ENCODE results near the gene SYMPK. TPM values are rescaled to one million over a fixed set of nuclear protein-coding genes. Genes with fewer than 3 reads are reported as not detected.

The SYMPK gene
- polyA plus RNA-seq, 1 of the 3 experiments (the other 2 are of a cell fraction) = 92.7 TPM

- H2AFZ ChIP-seq (ENCODE audit: low read depth) = peak overlapping the region; percentile 60; the same call in 1 of the 2 replicates
- H3K9ac ChIP-seq = peak overlapping the region; percentile 36; the same call in 1 of the 2 replicates
- CTCF ChIA-PET = interaction anchor here (1.3 to 2.9 kb wide), 3 partner anchors 11 to 73 kb away, joined by 4 to 14 read pairs (median 4); no protein-coding TSS in a partner anchor
- POLR2A ChIA-PET = interaction anchor here (0.6 kb wide), 1 partner anchor 40 kb away, joined by 4 read pairs; no protein-coding TSS in a partner anchor
- H3K79me2 ChIP-seq (ENCODE audit: insufficient read depth) = no peaks in the 10 kb centered on the region
- no peak for DNase-seq
- H3K9me2 ChIP-seq = no peaks in the 10 kb centered on the region
- WGBS (ENCODE audit: low lambda C conversion rate) = 46% methylated on average over 7 of the region's 7 CpGs
- H3K4me3 ChIP-seq (ENCODE audit: low read depth in 2 of 2, low read length in 1 of 2) = peak overlapping the region in 1 of 2 experiments; percentile 4; a peak in 1 of 4 replicates
- peaks cover 2 to 6% of the 10 kb centered on the region in 2 experiments for H3K36me3 ChIP-seq (replicated peaks in 1 of 2; ENCODE audit: control insufficient read depth in 1 of 2, insufficient read depth in 2 of 2, low read length in 1 of 2)
- no peaks in the 10 kb centered on the region for H3K27me3 ChIP-seq (ENCODE audit: insufficient read depth)
- H3F3A ChIP-seq (replicated peaks; ENCODE audit: insufficient read depth) = peaks cover 3% of the 10 kb centered on the region
- H3K4me2 ChIP-seq = peak overlapping the region; percentile 72
- no peaks in the 10 kb centered on the region for H4K20me1 ChIP-seq (ENCODE audit: insufficient read depth)
- peak overlapping the region in 1 of 2 experiments; percentile 67; a peak in 2 of 4 replicates for H3K27ac ChIP-seq (ENCODE audit: low read depth in 2 of 2, low read length in 1 of 2)
- peaks cover 0 to 10% of the 10 kb centered on the region in 2 experiments; a peak in 3 of 4 replicates for H3K4me1 ChIP-seq (ENCODE audit: control insufficient read depth in 1 of 2, insufficient read depth in 2 of 2, low read depth in 1 of 2, low read length in 1 of 2)
- no peaks in the 10 kb centered on the region for H3K9me3 ChIP-seq
- peak; percentile 83 for TF ChIP-seq TCF12 (IDR thresholded peaks at IDR 0.05)
- TF ChIP-seq FOSL2 (IDR thresholded peaks at IDR 0.05; ENCODE audit: borderline replicate concordance, low read depth) = peak; percentile 73; the same call in 1 of the 2 replicates
- TF ChIP-seq GABPA (IDR thresholded peaks at IDR 0.05; ENCODE audit: low read depth) = no peak
- peak; percentile 46; the same call in 1 of the 2 replicates for TF ChIP-seq MEF2A (IDR thresholded peaks at IDR 0.05; ENCODE audit: borderline replicate concordance, low read depth)
- peak; percentile 58; the same call in 1 of the 2 replicates for TF ChIP-seq RXRA (IDR thresholded peaks at IDR 0.05; ENCODE audit: borderline replicate concordance, low read depth)
- peak; percentile 70; the same call in 1 of the 2 replicates for TF ChIP-seq JUND (IDR thresholded peaks at IDR 0.05)
- no peak for TF ChIP-seq TEAD4 (IDR thresholded peaks at IDR 0.05; ENCODE audit: borderline replicate concordance, insufficient read depth)
- no peak for TF ChIP-seq IRF3 (IDR thresholded peaks at IDR 0.05; ENCODE audit: low read depth, low read length)
- TF ChIP-seq MAX (IDR thresholded peaks at IDR 0.05; ENCODE audit: low read depth) = peak; percentile 56; the same call in 1 of the 2 replicates
- peak; percentile 58; the same call in 1 of the 2 replicates for TF ChIP-seq PBX3 (IDR thresholded peaks at IDR 0.05)
Measured at GRCh38 chr19:45809643-45810159, 53.2 kb downstream of the SYMPK start.

GRCh38 chr19:45805719-45806118, 57.2 kb downstream of the SYMPK start:
- ChIA-PET CTCF (interaction anchor here (0.8 to 3.3 kb wide), 2 partner anchors 11 to 44 kb away, joined by 3 to 26 read pairs; no protein-coding TSS in a partner anchor), POLR2A (interaction anchor here (2.1 kb wide), 1 partner anchor 11 kb away, joined by 6 read pairs; no protein-coding TSS in a partner anchor)
- TF ChIP-seq JUND (IDR thresholded peaks at IDR 0.05) (no peak), GABPA (IDR thresholded peaks at IDR 0.05; ENCODE audit: low read depth) (no peak), TAF1 (IDR thresholded peaks at IDR 0.05; ENCODE audit: borderline replicate concordance, low read depth, low read length) (no peak), RCOR1 (IDR thresholded peaks at IDR 0.05; ENCODE audit: low read length) (no peak), IRF3 (IDR thresholded peaks at IDR 0.05; ENCODE audit: low read depth, low read length) (no peak), FOSL2 (IDR thresholded peaks at IDR 0.05; ENCODE audit: borderline replicate concordance, low read depth) (no peak), FOXM1 (IDR thresholded peaks at IDR 0.05; ENCODE audit: low read depth) (no peak), CHD2 (IDR thresholded peaks at IDR 0.05; ENCODE audit: low read length, partially characterized antibody) (no peak), ZBTB33 (IDR thresholded peaks at IDR 0.05; ENCODE audit: borderline replicate concordance, low read depth) (no peak), FOXJ3 (CRISPR knock-in tag; IDR thresholded peaks at IDR 0.05) (no peak), RAD21 (IDR thresholded peaks at IDR 0.05; ENCODE audit: low read length) (no peak), YY1 (IDR thresholded peaks at IDR 0.05; ENCODE audit: low read depth) (no peak)

More at GRCh38 chr19:45805719-45806118, 57.2 kb downstream of the SYMPK start:
- Histone ChIP-seq H3K9me2 (no peaks in the 10 kb centered on the region), H3K9me3 (no peaks in the 10 kb centered on the region), H3K36me3 (replicated peaks in 1 of 2; ENCODE audit: control insufficient read depth in 1 of 2, insufficient read depth in 2 of 2, low read length in 1 of 2) (no peaks in the 10 kb centered on the region), H3K27me3 (ENCODE audit: insufficient read depth) (no peaks in the 10 kb centered on the region), H3K79me2 (ENCODE audit: insufficient read depth) (no peaks in the 10 kb centered on the region), H3K4me3 (ENCODE audit: low read depth in 2 of 2, low read length in 1 of 2) (no peak overlapping the region), H3K4me2 (no peak overlapping the region), H2AFZ (ENCODE audit: low read depth) (no peak overlapping the region), H3K27ac (ENCODE audit: low read depth in 2 of 2, low read length in 1 of 2) (no peak overlapping the region), H3K9ac (no peak overlapping the region), H4K20me1 (ENCODE audit: insufficient read depth) (no peaks in the 10 kb centered on the region), H3F3A (replicated peaks; ENCODE audit: insufficient read depth) (no peaks in the 10 kb centered on the region), H3K4me1 (ENCODE audit: control insufficient read depth in 1 of 2, insufficient read depth in 2 of 2, low read depth in 1 of 2, low read length in 1 of 2) (peaks cover 0 to 10% of the 10 kb centered on the region in 2 experiments; a peak in 3 of 4 replicates)
- no peak for DNase-seq

Data from SK-N-SH (cell line).